Measurements from ENCODE around the gene MLPH. TPM values are rescaled to one million over a fixed set of nuclear protein-coding genes. Genes with fewer than 3 reads are reported as not detected.

MLPH gene
- total and polyA plus RNA-seq, 2 of the 13 experiments (the other 11 are each of a cell fraction or from before 2014, with no cell fraction given): 0.12 TPM; not detected in 1

DNA sequence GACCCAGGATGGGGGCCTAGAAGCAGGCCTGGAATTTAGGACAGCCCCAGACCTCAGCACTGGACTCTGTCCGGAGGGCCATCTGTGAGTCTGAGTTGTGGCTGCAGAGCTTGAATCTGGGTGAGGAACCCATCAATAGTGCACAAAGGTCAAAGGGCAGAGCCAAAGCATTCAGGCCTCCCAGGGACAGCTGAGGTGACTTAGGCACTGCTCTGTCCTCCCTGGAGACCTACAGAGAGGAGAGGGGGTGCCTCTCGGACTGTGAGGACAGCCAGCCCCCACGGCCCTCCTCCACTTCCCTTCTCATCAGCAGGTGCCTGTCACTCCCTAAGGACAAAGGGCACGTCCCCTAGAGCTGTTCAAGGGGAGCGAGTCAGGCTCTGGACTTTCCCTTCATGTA lies 54.2 kb downstream of the MLPH start (continued):
- TF ChIP-seq, protein P1, sequence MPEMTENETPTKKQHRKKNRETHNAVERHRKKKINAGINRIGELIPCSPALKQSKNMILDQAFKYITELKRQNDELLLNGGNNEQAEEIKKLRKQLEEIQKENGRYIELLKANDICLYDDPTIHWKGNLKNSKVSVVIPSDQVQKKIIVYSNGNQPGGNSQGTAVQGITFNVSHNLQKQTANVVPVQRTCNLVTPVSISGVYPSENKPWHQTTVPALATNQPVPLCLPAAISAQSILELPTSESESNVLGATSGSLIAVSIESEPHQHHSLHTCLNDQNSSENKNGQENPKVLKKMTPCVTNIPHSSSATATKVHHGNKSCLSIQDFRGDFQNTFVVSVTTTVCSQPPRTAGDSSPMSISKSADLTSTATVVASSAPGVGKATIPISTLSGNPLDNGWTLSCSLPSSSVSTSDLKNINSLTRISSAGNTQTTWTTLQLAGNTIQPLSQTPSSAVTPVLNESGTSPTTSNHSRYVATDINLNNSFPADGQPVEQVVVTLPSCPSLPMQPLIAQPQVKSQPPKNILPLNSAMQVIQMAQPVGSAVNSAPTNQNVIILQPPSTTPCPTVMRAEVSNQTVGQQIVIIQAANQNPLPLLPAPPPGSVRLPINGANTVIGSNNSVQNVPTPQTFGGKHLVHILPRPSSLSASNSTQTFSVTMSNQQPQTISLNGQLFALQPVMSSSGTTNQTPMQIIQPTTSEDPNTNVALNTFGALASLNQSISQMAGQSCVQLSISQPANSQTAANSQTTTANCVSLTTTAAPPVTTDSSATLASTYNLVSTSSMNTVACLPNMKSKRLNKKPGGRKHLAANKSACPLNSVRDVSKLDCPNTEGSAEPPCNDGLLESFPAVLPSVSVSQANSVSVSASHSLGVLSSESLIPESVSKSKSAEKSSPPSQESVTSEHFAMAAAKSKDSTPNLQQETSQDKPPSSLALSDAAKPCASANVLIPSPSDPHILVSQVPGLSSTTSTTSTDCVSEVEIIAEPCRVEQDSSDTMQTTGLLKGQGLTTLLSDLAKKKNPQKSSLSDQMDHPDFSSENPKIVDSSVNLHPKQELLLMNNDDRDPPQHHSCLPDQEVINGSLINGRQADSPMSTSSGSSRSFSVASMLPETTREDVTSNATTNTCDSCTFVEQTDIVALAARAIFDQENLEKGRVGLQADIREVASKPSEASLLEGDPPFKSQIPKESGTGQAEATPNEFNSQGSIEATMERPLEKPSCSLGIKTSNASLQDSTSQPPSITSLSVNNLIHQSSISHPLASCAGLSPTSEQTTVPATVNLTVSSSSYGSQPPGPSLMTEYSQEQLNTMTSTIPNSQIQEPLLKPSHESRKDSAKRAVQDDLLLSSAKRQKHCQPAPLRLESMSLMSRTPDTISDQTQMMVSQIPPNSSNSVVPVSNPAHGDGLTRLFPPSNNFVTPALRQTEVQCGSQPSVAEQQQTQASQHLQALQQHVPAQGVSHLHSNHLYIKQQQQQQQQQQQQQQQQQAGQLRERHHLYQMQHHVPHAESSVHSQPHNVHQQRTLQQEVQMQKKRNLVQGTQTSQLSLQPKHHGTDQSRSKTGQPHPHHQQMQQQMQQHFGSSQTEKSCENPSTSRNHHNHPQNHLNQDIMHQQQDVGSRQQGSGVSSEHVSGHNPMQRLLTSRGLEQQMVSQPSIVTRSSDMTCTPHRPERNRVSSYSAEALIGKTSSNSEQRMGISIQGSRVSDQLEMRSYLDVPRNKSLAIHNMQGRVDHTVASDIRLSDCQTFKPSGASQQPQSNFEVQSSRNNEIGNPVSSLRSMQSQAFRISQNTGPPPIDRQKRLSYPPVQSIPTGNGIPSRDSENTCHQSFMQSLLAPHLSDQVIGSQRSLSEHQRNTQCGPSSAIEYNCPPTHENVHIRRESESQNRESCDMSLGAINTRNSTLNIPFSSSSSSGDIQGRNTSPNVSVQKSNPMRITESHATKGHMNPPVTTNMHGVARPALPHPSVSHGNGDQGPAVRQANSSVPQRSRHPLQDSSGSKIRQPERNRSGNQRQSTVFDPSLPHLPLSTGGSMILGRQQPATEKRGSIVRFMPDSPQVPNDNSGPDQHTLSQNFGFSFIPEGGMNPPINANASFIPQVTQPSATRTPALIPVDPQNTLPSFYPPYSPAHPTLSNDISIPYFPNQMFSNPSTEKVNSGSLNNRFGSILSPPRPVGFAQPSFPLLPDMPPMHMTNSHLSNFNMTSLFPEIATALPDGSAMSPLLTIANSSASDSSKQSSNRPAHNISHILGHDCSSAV (CRISPR knock-in tag; IDR thresholded peaks at IDR 0.05; ENCODE audit: borderline replicate concordance): no peak
- TF ChIP-seq ZFY (CRISPR knock-in tag; IDR thresholded peaks at IDR 0.05): no peak
- no peak for TF ChIP-seq SKI (IDR thresholded peaks at IDR 0.05; ENCODE audit: partially characterized antibody)
- TF ChIP-seq, protein P2, sequence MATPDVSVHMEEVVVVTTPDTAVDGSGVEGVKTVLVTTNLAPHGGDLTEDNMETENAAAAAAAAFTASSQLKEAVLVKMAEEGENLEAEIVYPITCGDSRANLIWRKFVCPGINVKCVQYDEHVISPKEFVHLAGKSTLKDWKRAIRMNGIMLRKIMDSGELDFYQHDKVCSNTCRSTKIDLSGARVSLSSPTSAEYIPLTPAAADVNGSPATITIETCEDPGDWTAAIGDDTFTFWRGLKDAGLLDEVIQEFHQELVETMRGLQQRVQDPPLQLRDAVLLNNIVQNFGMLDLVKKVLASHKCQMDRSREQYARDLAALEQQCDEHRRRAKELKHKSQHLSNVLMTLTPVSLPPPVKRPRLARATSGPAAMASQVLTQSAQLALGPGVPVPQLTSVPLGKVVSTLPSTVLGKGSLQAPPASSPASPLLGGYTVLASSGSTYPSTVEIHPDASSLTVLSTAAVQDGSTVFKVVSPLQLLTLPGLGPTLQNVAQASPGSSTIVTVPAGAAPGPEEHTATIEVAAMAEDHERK (CRISPR knock-in tag; IDR thresholded peaks at IDR 0.05; ENCODE audit: low read depth): no peak
- TF ChIP-seq, protein P3, sequence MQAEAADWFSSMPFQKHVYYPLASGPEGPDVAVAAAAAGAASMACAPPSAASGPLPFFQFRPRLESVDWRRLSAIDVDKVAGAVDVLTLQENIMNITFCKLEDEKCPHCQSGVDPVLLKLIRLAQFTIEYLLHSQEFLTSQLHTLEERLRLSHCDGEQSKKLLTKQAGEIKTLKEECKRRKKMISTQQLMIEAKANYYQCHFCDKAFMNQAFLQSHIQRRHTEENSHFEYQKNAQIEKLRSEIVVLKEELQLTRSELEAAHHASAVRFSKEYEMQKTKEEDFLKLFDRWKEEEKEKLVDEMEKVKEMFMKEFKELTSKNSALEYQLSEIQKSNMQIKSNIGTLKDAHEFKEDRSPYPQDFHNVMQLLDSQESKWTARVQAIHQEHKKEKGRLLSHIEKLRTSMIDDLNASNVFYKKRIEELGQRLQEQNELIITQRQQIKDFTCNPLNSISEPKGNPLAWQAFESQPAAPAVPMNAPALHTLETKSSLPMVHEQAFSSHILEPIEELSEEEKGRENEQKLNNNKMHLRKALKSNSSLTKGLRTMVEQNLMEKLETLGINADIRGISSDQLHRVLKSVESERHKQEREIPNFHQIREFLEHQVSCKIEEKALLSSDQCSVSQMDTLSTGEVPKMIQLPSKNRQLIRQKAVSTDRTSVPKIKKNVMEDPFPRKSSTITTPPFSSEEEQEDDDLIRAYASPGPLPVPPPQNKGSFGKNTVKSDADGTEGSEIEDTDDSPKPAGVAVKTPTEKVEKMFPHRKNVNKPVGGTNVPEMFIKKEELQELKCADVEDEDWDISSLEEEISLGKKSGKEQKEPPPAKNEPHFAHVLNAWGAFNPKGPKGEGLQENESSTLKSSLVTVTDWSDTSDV (CRISPR knock-in tag; IDR thresholded peaks at IDR 0.05): no peak
- TF ChIP-seq ZNF431 (CRISPR knock-in tag; IDR thresholded peaks at IDR 0.05; ENCODE audit: borderline replicate concordance, low read depth): no peak
- no peak for TF ChIP-seq SPEN (CRISPR knock-in tag; IDR thresholded peaks at IDR 0.05; ENCODE audit: low read depth)
- TF ChIP-seq, protein P4, sequence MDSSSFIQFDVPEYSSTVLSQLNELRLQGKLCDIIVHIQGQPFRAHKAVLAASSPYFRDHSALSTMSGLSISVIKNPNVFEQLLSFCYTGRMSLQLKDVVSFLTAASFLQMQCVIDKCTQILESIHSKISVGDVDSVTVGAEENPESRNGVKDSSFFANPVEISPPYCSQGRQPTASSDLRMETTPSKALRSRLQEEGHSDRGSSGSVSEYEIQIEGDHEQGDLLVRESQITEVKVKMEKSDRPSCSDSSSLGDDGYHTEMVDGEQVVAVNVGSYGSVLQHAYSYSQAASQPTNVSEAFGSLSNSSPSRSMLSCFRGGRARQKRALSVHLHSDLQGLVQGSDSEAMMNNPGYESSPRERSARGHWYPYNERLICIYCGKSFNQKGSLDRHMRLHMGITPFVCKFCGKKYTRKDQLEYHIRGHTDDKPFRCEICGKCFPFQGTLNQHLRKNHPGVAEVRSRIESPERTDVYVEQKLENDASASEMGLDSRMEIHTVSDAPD (CRISPR knock-in tag; IDR thresholded peaks at IDR 0.05): no peak
- TF ChIP-seq, protein P5, sequence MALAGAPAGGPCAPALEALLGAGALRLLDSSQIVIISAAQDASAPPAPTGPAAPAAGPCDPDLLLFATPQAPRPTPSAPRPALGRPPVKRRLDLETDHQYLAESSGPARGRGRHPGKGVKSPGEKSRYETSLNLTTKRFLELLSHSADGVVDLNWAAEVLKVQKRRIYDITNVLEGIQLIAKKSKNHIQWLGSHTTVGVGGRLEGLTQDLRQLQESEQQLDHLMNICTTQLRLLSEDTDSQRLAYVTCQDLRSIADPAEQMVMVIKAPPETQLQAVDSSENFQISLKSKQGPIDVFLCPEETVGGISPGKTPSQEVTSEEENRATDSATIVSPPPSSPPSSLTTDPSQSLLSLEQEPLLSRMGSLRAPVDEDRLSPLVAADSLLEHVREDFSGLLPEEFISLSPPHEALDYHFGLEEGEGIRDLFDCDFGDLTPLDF (CRISPR knock-in tag; IDR thresholded peaks at IDR 0.05): no peak
- TF ChIP-seq, protein P6, sequence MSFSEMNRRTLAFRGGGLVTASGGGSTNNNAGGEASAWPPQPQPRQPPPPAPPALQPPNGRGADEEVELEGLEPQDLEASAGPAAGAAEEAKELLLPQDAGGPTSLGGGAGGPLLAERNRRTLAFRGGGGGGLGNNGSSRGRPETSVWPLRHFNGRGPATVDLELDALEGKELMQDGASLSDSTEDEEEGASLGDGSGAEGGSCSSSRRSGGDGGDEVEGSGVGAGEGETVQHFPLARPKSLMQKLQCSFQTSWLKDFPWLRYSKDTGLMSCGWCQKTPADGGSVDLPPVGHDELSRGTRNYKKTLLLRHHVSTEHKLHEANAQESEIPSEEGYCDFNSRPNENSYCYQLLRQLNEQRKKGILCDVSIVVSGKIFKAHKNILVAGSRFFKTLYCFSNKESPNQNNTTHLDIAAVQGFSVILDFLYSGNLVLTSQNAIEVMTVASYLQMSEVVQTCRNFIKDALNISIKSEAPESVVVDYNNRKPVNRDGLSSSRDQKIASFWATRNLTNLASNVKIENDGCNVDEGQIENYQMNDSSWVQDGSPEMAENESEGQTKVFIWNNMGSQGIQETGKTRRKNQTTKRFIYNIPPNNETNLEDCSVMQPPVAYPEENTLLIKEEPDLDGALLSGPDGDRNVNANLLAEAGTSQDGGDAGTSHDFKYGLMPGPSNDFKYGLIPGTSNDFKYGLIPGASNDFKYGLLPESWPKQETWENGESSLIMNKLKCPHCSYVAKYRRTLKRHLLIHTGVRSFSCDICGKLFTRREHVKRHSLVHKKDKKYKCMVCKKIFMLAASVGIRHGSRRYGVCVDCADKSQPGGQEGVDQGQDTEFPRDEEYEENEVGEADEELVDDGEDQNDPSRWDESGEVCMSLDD (CRISPR knock-in tag; IDR thresholded peaks at IDR 0.05; ENCODE audit: borderline replicate concordance): no peak
- TF ChIP-seq NFYB (CRISPR knock-in tag; IDR thresholded peaks at IDR 0.05): no peak
